GM21737 (cell line): ENCODE data around the gene CCL2.

Experiments used
- ATAC-seq: cut with Tn5 transposase; IDR thresholded peaks from one replicate; pipeline ENCODE4 v1.9.1; 2021; ENCODE audit warnings: mild to moderate bottlenecking, moderate library complexity; ENCODE audit not compliant: unreplicated experiment

The CCL2 gene

GRCh38 chr17:34261568-34262337, 6.7 kb downstream of the CCL2 start:
- ATAC-seq: no peak

GRCh38 chr17:34265711-34266110, 10.6 kb downstream of the CCL2 start:
- ATAC-seq: no peak

- no peak for ATAC-seq
Observed at GRCh38 chr17:34269969-34270368, 14.9 kb downstream of the CCL2 start, which contains the start of gene CCL7. Gene CCL7 (plus strand): TSS chr17:34270221. CDS start chr17:34270291, 70 bp downstream.

- no peak for ATAC-seq
Observed at GRCh38 chr17:34275881-34276280, 20.8 kb downstream of the CCL2 start.

GRCh38 chr17:34276826-34277225, 21.7 kb downstream of the CCL2 start:
- ATAC-seq: no peak

- no peak for ATAC-seq
Observed at GRCh38 chr17:34283571-34283970, 28.5 kb downstream of the CCL2 start.

GRCh38 chr17:34285286-34285792, 30.3 kb downstream of the CCL2 start, which contains the start of gene CCL11:
Gene CCL11 (plus strand): TSS chr17:34285742. CDS start chr17:34285809, 67 bp downstream.
- ATAC-seq: no peak

- no peak for ATAC-seq
Observed at GRCh38 chr17:34287875-34288274, 32.8 kb downstream of the CCL2 start.

- ATAC-seq: no peak
Observed at GRCh38 chr17:34290586-34290985, 35.5 kb downstream of the CCL2 start.

GRCh38 chr17:34291721-34292348, 36.8 kb downstream of the CCL2 start:
- ATAC-seq: no peak

- ATAC-seq: no peak
Observed at GRCh38 chr17:34299027-34299426, 43.9 kb downstream of the CCL2 start.

GRCh38 chr17:34299956-34300577, 45.0 kb downstream of the CCL2 start:
- ATAC-seq: no peak

GRCh38 chr17:34300652-34301370, 45.7 kb downstream of the CCL2 start:
- no peak for ATAC-seq

- ATAC-seq: no peak
Observed at GRCh38 chr17:34301986-34302385, 46.9 kb downstream of the CCL2 start.

GRCh38 chr17:34302636-34303035, 47.6 kb downstream of the CCL2 start:
- ATAC-seq: no peak

- ATAC-seq: no peak
Observed at GRCh38 chr17:34303606-34304005, 48.5 kb downstream of the CCL2 start.

- ATAC-seq: no peak
Observed at GRCh38 chr17:34305061-34305460, 50.0 kb downstream of the CCL2 start.

GRCh38 chr17:34305606-34306005, 50.5 kb downstream of the CCL2 start:
- no peak for ATAC-seq

- no peak for ATAC-seq
Observed at GRCh38 chr17:34306466-34306865, 51.4 kb downstream of the CCL2 start.
